ENCODE data around the gene RAPGEF5.

RAPGEF5 gene

GRCh38 chr7:22270371-22270770 lies 86.6 kb downstream of the RAPGEF5 start:
- H3K4me3 ChIP-seq (ENCODE audit: low read depth, low read length), result no peak overlapping the region
- no peaks in the 10 kb centered on the region for H3K27me3 ChIP-seq
- H3K36me3 ChIP-seq, result peaks cover 19% of the 10 kb centered on the region
- no peaks in the 10 kb centered on the region; the same call in 1 of the 2 replicates for H3K4me1 ChIP-seq
- DNase-seq, result no peak
- no peak for TF ChIP-seq CTCF (IDR thresholded peaks at IDR 0.05; ENCODE audit: low read depth, low read length)
- H3K9me3 ChIP-seq, result no peaks in the 10 kb centered on the region

GRCh38 chr7:22269963-22270362 lies 87.0 kb downstream of the RAPGEF5 start:
- DNase-seq, result no peak
- Histone ChIP-seq H3K36me3 (peaks cover 18% of the 10 kb centered on the region), H3K9me3 (no peaks in the 10 kb centered on the region), H3K4me3 (ENCODE audit: low read depth, low read length) (no peak overlapping the region), H3K27me3 (no peaks in the 10 kb centered on the region), H3K4me1 (no peaks in the 10 kb centered on the region; the same call in 1 of the 2 replicates)
- no peak for TF ChIP-seq CTCF (IDR thresholded peaks at IDR 0.05; ENCODE audit: low read depth, low read length)

- no peak overlapping the region for H3K4me3 ChIP-seq (ENCODE audit: low read depth, low read length)
- H3K36me3 ChIP-seq, result peaks cover 17% of the 10 kb centered on the region
- TF ChIP-seq CTCF (IDR thresholded peaks at IDR 0.05; ENCODE audit: low read depth, low read length), result no peak
- DNase-seq, result no peak
- no peaks in the 10 kb centered on the region for H3K27me3 ChIP-seq
- peaks cover 3% of the 10 kb centered on the region; the same call in 1 of the 2 replicates for H3K4me1 ChIP-seq
- H3K9me3 ChIP-seq, result no peaks in the 10 kb centered on the region
Measured at GRCh38 chr7:22268884-22269421, 88.0 kb downstream of the RAPGEF5 start.

GRCh38 chr7:22267930-22268615 lies 88.9 kb downstream of the RAPGEF5 start:
- Histone ChIP-seq H3K4me1 (peaks cover 3% of the 10 kb centered on the region; the same call in 1 of the 2 replicates), H3K36me3 (peaks cover 20% of the 10 kb centered on the region), H3K9me3 (no peaks in the 10 kb centered on the region), H3K4me3 (ENCODE audit: low read depth, low read length) (no peak overlapping the region), H3K27me3 (no peaks in the 10 kb centered on the region)
- no peak for TF ChIP-seq CTCF (IDR thresholded peaks at IDR 0.05; ENCODE audit: low read depth, low read length)
- DNase-seq, result no peak

GRCh38 chr7:22262538-22262937 lies 94.4 kb downstream of the RAPGEF5 start:
- no peak overlapping the region for H3K4me3 ChIP-seq (ENCODE audit: low read depth, low read length)
- H3K36me3 ChIP-seq, result peaks cover 31% of the 10 kb centered on the region
- peaks cover 3% of the 10 kb centered on the region; the same call in 1 of the 2 replicates for H3K4me1 ChIP-seq
- DNase-seq, result no peak
- no peak for TF ChIP-seq CTCF (IDR thresholded peaks at IDR 0.05; ENCODE audit: low read depth, low read length)
- H3K9me3 ChIP-seq, result no peaks in the 10 kb centered on the region; the same call in 1 of the 2 replicates
- no peaks in the 10 kb centered on the region for H3K27me3 ChIP-seq

GRCh38 chr7:22256541-22257096 lies 100.3 kb downstream of the RAPGEF5 start:
- peaks cover 17% of the 10 kb centered on the region for H3K36me3 ChIP-seq
- TF ChIP-seq CTCF (IDR thresholded peaks at IDR 0.05; ENCODE audit: low read depth, low read length), result 0 out of 2 replicates have a peak, but pooled peaks have one; percentile 12
- H3K4me1 ChIP-seq, result peaks cover 13% of the 10 kb centered on the region
- H3K4me3 ChIP-seq (ENCODE audit: low read depth, low read length), result no peak overlapping the region
- no peak for DNase-seq
- no peaks in the 10 kb centered on the region for H3K27me3 ChIP-seq
- H3K9me3 ChIP-seq, result no peaks in the 10 kb centered on the region; the same call in 1 of the 2 replicates
